Measurements from ENCODE around the gene TBCA. TPM values are rescaled to one million over a fixed set of nuclear protein-coding genes. Genes with fewer than 3 reads are reported as not detected.

The TBCA gene
- total RNA-seq, 1 experiment from 2014 or later: 327 TPM

DNA sequence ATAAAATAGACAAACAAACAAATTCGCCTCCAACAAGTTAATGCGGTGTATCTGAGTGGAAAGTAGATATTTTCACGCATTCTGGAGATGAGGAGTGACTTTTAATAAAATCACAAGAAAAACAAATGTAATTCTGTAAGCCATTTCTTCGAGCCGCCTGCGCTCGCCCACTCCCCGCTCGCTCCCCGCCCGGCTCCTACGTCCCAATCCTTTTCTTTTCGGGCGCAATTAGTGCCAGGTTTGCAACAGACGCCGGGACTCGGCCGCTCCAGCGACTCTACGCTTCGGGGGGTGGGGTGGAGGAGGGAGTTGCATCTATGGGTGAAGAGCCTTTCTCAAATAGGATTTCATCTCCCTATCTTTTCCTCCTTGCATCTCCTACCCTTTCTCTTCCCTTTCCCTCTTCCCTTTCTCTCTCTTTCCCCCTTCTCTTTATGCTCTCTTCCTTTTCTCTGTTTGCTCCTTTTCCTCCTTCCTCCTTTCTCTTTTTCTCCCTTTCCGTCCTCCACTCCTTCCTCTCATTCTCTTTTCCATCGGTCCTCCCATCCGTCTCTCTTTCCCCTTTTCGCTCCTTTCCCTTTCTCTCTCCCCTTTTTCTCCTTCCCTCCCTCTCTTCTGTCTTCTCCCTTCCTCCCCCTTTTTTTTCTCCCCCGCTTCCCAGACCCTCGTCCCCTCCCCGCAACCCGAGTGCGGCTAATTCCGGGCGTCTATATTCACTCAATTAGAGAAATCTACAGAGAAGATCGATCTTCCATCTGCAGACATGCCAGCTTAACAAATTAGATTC, 131.6 kb downstream of the TBCA start:
- TF ChIP-seq ZNF532 (CRISPR knock-in tag; IDR thresholded peaks at IDR 0.05; ENCODE audit: borderline replicate concordance): no peak
- TF ChIP-seq ZNF263 (CRISPR knock-in tag; IDR thresholded peaks at IDR 0.05; ENCODE audit: low read depth): peak; percentile 60; the same call in 1 of the 2 replicates
- TF ChIP-seq GABPB1 (CRISPR knock-in tag; IDR thresholded peaks at IDR 0.05): no peak
- TF ChIP-seq, protein P1, sequence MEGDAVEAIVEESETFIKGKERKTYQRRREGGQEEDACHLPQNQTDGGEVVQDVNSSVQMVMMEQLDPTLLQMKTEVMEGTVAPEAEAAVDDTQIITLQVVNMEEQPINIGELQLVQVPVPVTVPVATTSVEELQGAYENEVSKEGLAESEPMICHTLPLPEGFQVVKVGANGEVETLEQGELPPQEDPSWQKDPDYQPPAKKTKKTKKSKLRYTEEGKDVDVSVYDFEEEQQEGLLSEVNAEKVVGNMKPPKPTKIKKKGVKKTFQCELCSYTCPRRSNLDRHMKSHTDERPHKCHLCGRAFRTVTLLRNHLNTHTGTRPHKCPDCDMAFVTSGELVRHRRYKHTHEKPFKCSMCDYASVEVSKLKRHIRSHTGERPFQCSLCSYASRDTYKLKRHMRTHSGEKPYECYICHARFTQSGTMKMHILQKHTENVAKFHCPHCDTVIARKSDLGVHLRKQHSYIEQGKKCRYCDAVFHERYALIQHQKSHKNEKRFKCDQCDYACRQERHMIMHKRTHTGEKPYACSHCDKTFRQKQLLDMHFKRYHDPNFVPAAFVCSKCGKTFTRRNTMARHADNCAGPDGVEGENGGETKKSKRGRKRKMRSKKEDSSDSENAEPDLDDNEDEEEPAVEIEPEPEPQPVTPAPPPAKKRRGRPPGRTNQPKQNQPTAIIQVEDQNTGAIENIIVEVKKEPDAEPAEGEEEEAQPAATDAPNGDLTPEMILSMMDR (IDR thresholded peaks at IDR 0.05): no peak
- TF ChIP-seq PRDM15 (CRISPR knock-in tag; IDR thresholded peaks at IDR 0.05): peak; percentile 80
- TF ChIP-seq NFYB (CRISPR knock-in tag; conservative IDR thresholded peaks at IDR 0.05; ENCODE audit: low read depth): no peak
- TF ChIP-seq, protein P2, sequence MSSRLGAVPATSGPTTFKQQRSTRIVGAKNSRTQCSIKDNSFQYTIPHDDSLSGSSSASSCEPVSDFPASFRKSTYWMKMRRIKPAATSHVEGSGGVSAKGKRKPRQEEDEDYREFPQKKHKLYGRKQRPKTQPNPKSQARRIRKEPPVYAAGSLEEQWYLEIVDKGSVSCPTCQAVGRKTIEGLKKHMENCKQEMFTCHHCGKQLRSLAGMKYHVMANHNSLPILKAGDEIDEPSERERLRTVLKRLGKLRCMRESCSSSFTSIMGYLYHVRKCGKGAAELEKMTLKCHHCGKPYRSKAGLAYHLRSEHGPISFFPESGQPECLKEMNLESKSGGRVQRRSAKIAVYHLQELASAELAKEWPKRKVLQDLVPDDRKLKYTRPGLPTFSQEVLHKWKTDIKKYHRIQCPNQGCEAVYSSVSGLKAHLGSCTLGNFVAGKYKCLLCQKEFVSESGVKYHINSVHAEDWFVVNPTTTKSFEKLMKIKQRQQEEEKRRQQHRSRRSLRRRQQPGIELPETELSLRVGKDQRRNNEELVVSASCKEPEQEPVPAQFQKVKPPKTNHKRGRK (CRISPR knock-in tag; IDR thresholded peaks at IDR 0.05; ENCODE audit: borderline replicate concordance): peak; percentile 98
- TF ChIP-seq EMX1 (CRISPR knock-in tag; IDR thresholded peaks at IDR 0.05): no peak
- TF ChIP-seq, protein P3, sequence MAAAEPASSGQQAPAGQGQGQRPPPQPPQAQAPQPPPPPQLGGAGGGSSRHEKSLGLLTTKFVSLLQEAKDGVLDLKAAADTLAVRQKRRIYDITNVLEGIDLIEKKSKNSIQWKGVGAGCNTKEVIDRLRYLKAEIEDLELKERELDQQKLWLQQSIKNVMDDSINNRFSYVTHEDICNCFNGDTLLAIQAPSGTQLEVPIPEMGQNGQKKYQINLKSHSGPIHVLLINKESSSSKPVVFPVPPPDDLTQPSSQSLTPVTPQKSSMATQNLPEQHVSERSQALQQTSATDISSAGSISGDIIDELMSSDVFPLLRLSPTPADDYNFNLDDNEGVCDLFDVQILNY (CRISPR knock-in tag; IDR thresholded peaks at IDR 0.05): no peak
- peak overlapping the region; percentile 62 for H3K4me3 Mint-ChIP-seq
- H3K9me3 Mint-ChIP-seq: no peaks in the 10 kb centered on the region
- DNase-seq (ENCODE audit: low spot score): peak; percentile 75
- no peaks in the 10 kb centered on the region for H3K36me3 Mint-ChIP-seq
- H3K4me1 Mint-ChIP-seq: peaks cover 52% of the 10 kb centered on the region
- ChIA-PET CTCF (interaction anchor here (0.7 to 1.5 kb wide), 2 partner anchors 321 to 340 kb away, joined by 3 read pairs; no protein-coding TSS in a partner anchor), POLR2A (no interaction called here)
- H3K27me3 Mint-ChIP-seq (ENCODE audit: low read depth): peaks cover 99% of the 10 kb centered on the region
- ATAC-seq: no peak; the same call in 1 of the 2 replicates
- no peak overlapping the region for H3K27ac Mint-ChIP-seq

Data from WTC11 (cell line).